Measurements from ENCODE around the gene CD40LG.

The CD40LG gene

DNA sequence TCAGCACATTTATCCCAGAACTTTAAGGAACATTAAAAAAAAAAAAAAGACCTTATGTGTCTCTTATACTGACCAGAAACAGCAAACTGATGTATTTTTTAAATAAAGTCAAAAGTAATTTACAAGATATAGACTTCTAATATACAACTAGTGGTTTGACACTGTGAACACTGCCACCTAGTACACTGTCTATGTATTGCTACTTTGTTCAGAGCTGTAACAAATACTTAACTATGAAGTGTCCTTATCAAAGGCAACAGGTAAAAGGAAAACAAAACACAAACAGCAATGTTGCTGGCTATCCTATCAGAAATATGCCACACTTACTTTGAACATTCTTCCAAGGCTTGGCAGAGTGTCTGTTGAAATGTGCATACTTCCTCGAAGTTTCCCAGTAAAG, 60.4 kb downstream of the CD40LG start:
- no peak for DNase-seq (ENCODE audit: low read depth)

Measured in fibroblast of the conjunctiva (primary cell).